GM12878 (cell line): ENCODE results near the gene COQ7. TPM values are rescaled to one million over a fixed set of nuclear protein-coding genes. Genes with fewer than 3 reads are reported as not detected.
A peak's percentile ranks its signal among the peaks of the same experiment; 100 is the strongest.

Experiments
- BHLHE40 ChIP-seq, 2 experiments: fragments of 450-650 bp in 1 of 2; IDR thresholded peaks; 2 replicates each; pipeline ENCODE4 v1.6.1; 2011 to 2017; ENCODE audit warnings: low read depth in 2 of 2, borderline replicate concordance in 1 of 2, improper control_type of control experiment in 1 of 2, low read length in 1 of 2, mild to moderate bottlenecking in 1 of 2
- BMI1 ChIP-seq: fragments of 450-650 bp; IDR thresholded peaks from 2 replicates; pipeline ENCODE4 v1.6.1; 2016; ENCODE audit warnings: mild to moderate bottlenecking, moderate library complexity, borderline replicate concordance
- EGR1 ChIP-seq, 2 experiments: IDR thresholded peaks; 1 replicate in 1 of 2; 2 replicates in 1 of 2; pipeline ENCODE4 v1.6.1; 2011 to 2012; ENCODE audit warnings: low read depth in 2 of 2, low read length in 2 of 2, borderline replicate concordance in 1 of 2, mild to moderate bottlenecking in 1 of 2, moderate library complexity in 1 of 2
- ETV6 ChIP-seq, 2 experiments: fragments of 450-650 bp in 1 of 2; IDR thresholded peaks in 1 of 2; conservative IDR thresholded peaks in 1 of 2; 2 replicates each; pipeline ENCODE4 v1.6.1; 2014; ENCODE audit warnings: antibody characterized with exemption in 1 of 2, borderline replicate concordance in 1 of 2, low read depth in 1 of 2, mild to moderate bottlenecking in 1 of 2, moderate library complexity in 1 of 2
- MTA2 ChIP-seq: fragments of 450-650 bp; IDR thresholded peaks from 2 replicates; pipeline ENCODE4 v1.6.1; 2016; ENCODE audit warnings: low read depth, mild to moderate bottlenecking, moderate library complexity
- SIX5 ChIP-seq: IDR thresholded peaks from 2 replicates; pipeline ENCODE4 v1.6.1; 2011; ENCODE audit warnings: mild to moderate bottlenecking, low read depth, low read length, moderate library complexity; ENCODE audit not compliant: severe bottlenecking
- SP1 ChIP-seq: IDR thresholded peaks from one replicate; pipeline ENCODE4 v1.6.1; 2011; ENCODE audit warnings: low read depth, low read length
- SREBF1 ChIP-seq: IDR thresholded peaks from 2 replicates; pipeline ENCODE4 v1.6.1; 2012; ENCODE audit warnings: mild to moderate bottlenecking, low read length
- polyA plus RNA-seq, 11 experiments: library from polyadenylated mRNA; depleted of rRNA in 4 of 11; unstranded in 6 of 11; stranded (reverse) in 5 of 11; fragments of >200 nt; fragmentation: Nextera tagmentation in 4 of 11; fragmentation: Illumina TruSeq in 1 of 11; extraction: Ambion mirVana in 4 of 11; extraction: Trizol in 1 of 11; gene quantifications; 1 replicate in 1 of 11; 2 replicates in 10 of 11; pipeline versions ENCODE4 v1.2.1 to v1.2.3, GENCODE V29; 2011 to 2016; ENCODE audit warnings: inconsistent platforms in 2 of 11, missing spikeins in 2 of 11, low read depth in 1 of 11
- total RNA-seq, 4 experiments: library from RNA; depleted of rRNA in 3 of 4; stranded (reverse); fragments of >200 nt in 3 of 4; fragmentation: Illumina TruSeq in 1 of 4; extraction: Trizol in 1 of 4; gene quantifications; 2 replicates each; pipeline versions ENCODE4 v1.2.1 to v1.2.3, GENCODE V29; 2013 to 2021
- TF ChIP-seq, protein P1 (sequence below): IDR thresholded peaks from 2 replicates; pipeline ENCODE4 v1.6.1; 2012; ENCODE audit warnings: low read depth, low read length, improper control_type of control experiment

COQ7 gene
- total and polyA plus RNA-seq, 10 of the 15 experiments (the other 5 are each of a cell fraction or from before 2014, with no cell fraction given): 3.2 to 21.9 (median 13.0) TPM

DNA sequence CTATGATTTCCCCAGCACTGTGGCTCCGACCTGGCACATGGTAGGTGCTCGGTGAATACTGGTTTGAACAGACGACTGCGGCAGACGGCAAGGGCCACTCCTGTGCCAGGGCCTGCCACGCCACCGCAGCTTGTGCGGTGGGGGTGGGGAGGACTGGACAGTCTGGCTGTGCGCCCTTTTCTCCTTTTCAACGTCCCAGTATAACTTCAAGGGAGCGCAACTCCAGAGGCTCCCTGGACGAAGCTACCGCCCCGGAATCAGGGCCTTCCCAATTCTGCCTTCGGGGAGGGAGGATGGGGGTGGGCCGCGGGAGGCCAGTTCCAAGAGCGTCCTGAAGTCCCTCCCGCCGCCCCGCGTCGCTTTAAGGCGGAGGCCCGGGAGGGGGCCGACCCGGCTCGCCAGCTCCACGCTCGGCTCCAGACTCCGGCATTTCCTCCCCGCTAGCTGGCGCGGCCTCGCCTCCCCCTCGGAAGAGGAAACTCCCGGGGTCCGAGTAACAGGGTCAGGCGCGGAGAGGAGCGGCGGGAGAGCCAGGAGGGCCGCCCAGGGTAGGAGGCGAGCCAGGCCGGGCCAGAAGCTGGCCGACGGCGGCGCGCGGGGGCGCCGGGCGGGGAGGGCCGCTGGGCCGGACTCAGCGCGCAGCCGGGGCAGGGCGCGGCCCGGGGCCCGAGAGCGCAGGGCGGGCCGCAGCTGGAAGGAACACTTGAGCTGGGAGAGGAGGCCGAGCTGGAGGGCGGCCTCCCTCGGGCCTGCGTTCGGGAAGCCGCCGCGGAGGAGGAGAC is 46.4 kb downstream of the COQ7 start, which contains the start of gene ITPRIPL2 (continued):
- no peak for TF ChIP-seq ETV6 (conservative IDR thresholded peaks at IDR 0.05 in 1 of 2, IDR thresholded peaks at IDR 0.05 in 1 of 2; ENCODE audit: borderline replicate concordance in 1 of 2, low read depth in 1 of 2)
- TF ChIP-seq, protein P1, sequence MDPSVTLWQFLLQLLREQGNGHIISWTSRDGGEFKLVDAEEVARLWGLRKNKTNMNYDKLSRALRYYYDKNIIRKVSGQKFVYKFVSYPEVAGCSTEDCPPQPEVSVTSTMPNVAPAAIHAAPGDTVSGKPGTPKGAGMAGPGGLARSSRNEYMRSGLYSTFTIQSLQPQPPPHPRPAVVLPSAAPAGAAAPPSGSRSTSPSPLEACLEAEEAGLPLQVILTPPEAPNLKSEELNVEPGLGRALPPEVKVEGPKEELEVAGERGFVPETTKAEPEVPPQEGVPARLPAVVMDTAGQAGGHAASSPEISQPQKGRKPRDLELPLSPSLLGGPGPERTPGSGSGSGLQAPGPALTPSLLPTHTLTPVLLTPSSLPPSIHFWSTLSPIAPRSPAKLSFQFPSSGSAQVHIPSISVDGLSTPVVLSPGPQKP: no peak; the same call in 1 of the 2 replicates
- TF ChIP-seq EGR1 (IDR thresholded peaks at IDR 0.05; ENCODE audit: borderline replicate concordance in 1 of 2, low read depth in 2 of 2, low read length in 2 of 2): peak in 1 of 2 experiments; percentile 44; a peak in 1 of 3 replicates
- no peak for TF ChIP-seq SIX5
- TF ChIP-seq SP1: no peak
- TF ChIP-seq BHLHE40 (IDR thresholded peaks at IDR 0.05; ENCODE audit: borderline replicate concordance in 1 of 2, low read depth in 2 of 2, low read length in 1 of 2): peak in 1 of 2 experiments; percentile 38; a peak in 2 of 4 replicates
- TF ChIP-seq MTA2: no peak
- no peak for TF ChIP-seq BMI1
- TF ChIP-seq SREBF1: no peak
